Activated CD8-positive, alpha-beta memory T cell treated with anti-CD3 and anti-CD28 coated beads for 36 hours (primary cell): ENCODE results near the gene ARSJ. TPM values are rescaled to one million over a fixed set of nuclear protein-coding genes. Genes with fewer than 3 reads are reported as not detected.
"Not testable (repeated sequence)": the region's sequence is repeated elsewhere in the genome, so short reads cannot be mapped to it uniquely, and the experiment has no call there.

Source experiments
- CTCF ChIA-PET: fragments of 350-600 bp; sonication (Branson Sonifier 250); formaldehyde crosslinking; loops from one replicate; lab custom pipeline; 2021; ENCODE audit warnings: antibody characterized with exemption; lab: Charles Lee
- POLR2A ChIA-PET: fragments of 350-600 bp; sonication (Branson Sonifier 250); formaldehyde crosslinking; loops from one replicate; lab custom pipeline; 2021; ENCODE audit warnings: antibody characterized with exemption; lab: Charles Lee
- total RNA-seq, 2 experiments: library from RNA; stranded (reverse); gene quantifications; one replicate each; pipeline ENCODE4 v1.2.3, GENCODE V29; 2021

The ARSJ gene
- not detected for total RNA-seq

- POLR2A ChIA-PET = no interaction called here
- CTCF ChIA-PET = interaction anchor here (0.7 kb wide), 1 partner anchor 55 kb away, joined by 3 read pairs; no protein-coding TSS in a partner anchor
Measured at GRCh38 chr4:113979148-113979904, at the start of gene ARSJ. Gene ARSJ (minus strand): TSS chr4:113979647. CDS start chr4:113978834, 813 bp downstream.

DNA sequence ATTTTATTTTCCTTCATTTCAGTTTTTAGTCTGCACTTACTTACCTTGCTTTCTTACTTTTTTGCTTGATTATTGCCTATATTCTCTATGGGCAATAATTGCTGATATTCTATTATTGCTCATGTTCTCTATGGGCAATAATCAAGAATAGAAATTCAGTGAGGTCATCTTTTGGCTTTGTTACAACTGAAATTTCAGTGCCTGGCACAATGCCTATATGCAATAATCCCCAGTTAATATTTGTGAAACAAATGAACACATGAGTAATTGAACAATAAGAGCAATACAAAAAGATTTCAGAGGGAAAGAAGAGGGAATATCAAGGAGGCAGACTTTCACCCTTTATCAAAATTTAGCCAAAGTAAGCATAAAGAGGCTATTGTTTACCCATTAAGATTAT is 48.6 kb upstream of the ARSJ start:
- CTCF ChIA-PET = no interaction called here

GRCh38 chr4:114027596-114027995 is 48.1 kb upstream of the ARSJ start:
- POLR2A ChIA-PET = no interaction called here
- CTCF ChIA-PET = no interaction called here

More for the DNA sequence above, 48.6 kb upstream of the ARSJ start:
- POLR2A ChIA-PET = no interaction called here

- POLR2A ChIA-PET = no interaction called here
- CTCF ChIA-PET = no interaction called here
Measured at GRCh38 chr4:114026447-114026846, 47.0 kb upstream of the ARSJ start.

DNA sequence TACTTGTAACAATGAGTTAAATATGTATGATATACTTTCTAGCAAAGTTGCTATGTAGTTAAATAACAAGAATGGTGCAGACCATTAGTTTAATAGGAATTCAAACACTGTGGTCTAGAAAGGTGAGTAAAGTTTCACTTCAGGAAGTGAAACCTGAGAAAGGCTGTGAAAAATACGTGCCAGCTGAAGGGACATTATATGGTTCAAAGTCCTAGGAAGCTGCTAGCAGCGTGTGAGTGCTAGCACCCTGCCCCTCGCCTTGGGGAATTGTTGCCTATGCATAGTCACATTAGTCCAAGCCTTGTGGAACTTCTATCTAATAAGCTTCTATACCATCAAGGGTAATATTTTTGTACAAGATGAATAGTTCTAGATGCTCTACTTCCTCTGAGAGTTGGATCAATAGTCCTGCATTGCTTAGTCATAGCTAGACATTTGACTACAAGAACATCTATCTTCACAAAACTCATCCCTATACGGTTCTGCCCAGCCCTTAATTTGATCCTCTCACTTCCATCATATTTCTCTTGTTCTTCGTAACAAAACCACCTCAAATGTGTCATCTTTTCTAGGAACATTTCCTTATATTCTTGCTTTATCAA is 45.8 kb upstream of the ARSJ start:
- ChIA-PET CTCF (no interaction called here), POLR2A (no interaction called here)

DNA sequence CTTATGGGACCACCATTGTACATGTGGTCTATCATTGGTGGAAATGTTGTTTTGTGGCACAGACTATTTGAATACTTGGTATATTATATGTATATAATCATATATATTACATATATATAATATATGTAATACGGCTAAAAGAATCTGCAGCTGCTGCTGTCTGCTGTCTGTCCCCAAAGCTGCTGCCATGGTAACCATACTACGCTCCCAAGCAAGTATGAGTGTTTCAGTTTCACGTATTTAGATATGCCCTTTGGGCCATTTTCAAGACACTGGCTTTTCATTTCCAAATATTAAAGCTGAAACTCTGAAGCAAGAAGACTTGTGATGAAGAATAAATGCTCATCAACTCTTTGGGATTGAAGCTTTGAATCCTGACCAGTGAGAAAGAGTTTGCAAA is 42.0 kb upstream of the ARSJ start:
- CTCF ChIA-PET = interaction anchor here (0.8 kb wide), 1 partner anchor 16 kb away, joined by 3 read pairs; no protein-coding TSS in a partner anchor
- POLR2A ChIA-PET = no interaction called here

DNA sequence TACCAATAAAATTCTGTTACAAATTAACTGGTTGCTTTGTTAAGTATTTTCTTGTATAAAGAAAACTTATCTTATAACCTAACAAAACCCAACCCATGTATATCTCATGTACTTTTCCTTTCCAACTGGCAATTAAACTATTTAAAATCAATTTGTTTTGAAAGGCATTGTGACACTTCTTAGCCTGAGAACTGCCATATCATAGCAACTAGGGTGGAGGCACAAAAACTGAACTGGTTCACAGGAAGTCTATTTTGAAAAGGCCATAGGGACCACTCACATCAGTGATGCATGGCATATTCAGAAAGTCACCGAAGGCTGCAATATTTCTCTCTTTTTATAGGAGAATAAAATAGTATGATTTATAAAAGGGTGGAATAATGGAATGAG is 40.5 kb upstream of the ARSJ start:
- ChIA-PET POLR2A (no interaction called here), CTCF (no interaction called here)

DNA sequence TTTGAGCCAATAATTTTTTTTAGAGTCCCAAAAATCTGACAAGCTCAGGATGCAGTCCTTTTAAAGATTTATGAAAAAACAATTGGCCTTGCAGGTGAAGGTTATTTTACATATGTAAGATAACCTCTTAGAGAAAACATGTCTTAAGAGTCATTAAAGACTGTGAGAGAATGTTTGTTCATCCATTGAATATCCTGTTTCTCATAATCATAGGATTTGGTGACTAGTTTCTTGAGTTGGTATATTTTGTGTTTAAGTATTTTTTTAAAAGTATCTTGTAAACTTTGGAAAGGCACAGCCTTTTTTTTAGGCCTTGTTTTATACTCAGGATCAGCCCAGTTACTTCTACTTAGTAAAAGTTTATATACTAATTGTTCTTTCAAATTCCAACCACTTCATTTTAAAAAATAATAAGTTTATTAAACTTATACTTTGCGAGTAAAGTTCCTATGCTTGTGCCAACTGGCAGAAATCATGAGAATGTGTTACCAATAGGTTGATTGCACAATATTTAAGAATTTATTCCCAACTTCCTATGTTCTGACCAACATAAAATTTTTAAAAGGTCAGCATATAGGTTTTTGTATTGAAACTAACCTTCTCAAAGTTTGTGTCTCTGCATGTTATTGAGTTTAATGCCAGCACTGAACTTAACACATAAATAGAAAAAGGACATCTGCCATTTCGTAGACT is 40.0 kb upstream of the ARSJ start:
- CTCF ChIA-PET = no interaction called here
- POLR2A ChIA-PET = no interaction called here

DNA sequence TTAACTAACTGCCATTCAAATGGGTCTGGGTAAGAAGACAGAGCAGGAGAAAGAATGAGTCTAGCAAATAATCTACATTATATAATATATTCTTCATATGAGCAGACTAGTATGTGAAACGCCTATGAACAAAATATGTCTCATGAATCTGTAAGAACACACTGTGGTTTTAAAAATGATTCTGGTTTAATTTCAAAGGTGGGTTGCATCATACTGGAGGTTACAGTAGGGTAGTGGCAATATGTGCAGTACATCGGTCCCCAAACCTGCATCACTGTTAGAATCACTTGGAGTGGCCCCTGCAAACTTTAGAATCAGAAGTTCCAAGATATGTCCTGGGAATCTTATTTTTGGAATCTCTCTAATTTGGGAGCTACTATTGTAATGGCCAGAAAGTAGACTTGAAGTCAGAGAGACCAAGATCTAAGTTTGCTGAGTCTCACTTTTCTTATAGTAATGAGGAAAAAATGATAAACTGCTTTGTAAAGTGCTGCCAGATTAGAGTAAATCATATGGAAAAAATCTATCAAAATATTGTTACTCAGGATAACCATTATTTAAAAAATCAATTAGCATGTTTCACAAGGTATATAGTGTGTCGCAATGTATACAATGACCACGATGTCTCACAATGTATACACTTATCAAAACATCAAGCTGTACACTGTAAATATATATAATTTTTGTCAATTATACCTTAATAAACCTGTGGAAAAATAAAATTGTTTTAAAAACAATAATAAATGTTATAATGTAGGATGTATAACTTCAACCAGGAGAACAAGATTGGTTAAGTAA is 37.9 kb upstream of the ARSJ start:
- ChIA-PET POLR2A (no interaction called here), CTCF (no interaction called here)

- CTCF ChIA-PET = no interaction called here
- POLR2A ChIA-PET = no interaction called here
Measured at GRCh38 chr4:114015444-114015899, 36.0 kb upstream of the ARSJ start.

GRCh38 chr4:114013201-114013600 is 33.8 kb upstream of the ARSJ start:
- CTCF ChIA-PET, POLR2A ChIA-PET: not testable (repeated sequence)

DNA sequence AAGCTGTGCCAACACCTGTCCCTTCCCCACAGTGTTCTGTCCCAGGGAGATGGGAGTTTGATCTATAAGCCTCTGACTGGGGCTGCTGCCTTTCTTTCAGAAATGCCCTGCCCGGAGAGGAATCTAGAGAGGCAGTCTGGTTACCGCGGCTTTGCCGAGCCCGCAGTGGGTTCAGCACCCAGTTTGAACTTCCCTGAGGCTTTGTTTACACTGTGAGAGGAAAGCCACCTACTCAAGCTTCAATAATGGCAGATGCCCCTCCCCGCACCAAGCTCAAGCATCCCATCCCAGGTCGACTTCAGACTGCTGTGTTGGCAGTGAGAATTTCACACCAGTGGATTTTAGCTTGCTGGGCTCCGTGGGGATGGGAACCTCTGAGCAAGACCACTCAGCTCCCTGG is 33.3 kb upstream of the ARSJ start:
- ChIA-PET CTCF (no interaction called here), POLR2A (no interaction called here)

DNA sequence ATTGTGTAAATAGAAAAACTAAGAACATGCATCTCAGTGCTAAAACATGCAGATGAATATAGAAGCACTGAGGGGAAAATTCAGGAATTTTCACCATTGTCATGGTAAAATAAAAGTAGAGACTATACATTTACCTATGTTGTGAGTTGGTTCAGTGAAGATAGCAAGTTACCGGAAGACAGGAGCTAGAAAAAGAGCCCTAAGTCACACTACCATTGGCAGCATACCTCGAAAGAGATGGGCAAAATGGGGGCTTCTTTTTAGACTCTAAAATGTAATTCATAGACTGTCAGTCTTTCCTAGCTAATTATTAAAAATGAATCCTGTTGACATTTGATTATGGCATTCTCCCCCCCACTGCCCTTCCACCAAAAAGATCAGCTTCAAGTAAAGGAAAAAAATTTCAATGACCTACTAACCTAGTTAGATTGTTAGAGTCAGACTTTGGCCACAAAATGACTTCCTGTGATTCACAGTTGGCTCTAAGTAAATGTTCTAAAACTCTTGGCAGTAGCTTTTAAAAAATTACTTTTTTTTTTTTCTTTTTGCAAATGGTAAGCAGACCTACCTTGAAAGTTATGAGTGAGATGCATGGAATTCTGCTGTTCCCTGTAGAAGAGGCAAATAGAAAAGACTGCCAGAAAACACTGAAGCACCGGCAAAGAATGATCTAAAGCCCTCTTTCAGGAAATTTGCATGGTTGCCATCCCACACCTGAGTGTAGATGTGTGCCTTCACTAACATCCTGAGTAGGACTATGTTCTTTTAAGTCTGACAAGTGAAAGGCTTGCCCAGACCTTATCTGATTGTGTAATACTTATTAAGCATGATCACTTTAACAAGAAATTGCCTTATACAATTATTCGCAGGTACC is 26.4 kb upstream of the ARSJ start:
- ChIA-PET POLR2A (no interaction called here), CTCF (interaction anchor here (0.8 kb wide), 1 partner anchor 16 kb away, joined by 3 read pairs; no protein-coding TSS in a partner anchor)

- POLR2A ChIA-PET, CTCF ChIA-PET: not testable (repeated sequence)
Measured at GRCh38 chr4:114004483-114005226, 25.2 kb upstream of the ARSJ start.

- CTCF ChIA-PET = no interaction called here
- POLR2A ChIA-PET = no interaction called here
Measured at GRCh38 chr4:113998531-113998930, 19.1 kb upstream of the ARSJ start.

DNA sequence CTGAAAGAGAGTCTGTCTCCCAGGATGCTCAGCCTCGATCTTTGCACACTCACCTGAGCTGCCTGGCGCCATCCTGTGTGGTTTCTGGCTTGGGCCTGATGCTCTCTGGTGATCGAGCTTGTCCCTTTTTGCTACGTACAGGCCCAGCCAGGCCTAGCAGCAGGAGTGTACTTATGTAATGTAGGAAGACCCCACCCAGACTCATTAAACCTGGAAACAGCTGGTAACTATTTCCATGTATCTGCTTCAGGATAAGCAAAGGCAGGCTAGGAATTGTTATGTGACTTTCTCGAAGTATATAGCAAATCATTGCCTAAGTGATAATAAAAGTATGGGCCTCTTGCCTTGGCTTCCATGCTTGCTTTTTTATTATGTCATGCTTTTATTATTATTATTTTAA is 18.6 kb upstream of the ARSJ start:
- POLR2A ChIA-PET = no interaction called here

DNA sequence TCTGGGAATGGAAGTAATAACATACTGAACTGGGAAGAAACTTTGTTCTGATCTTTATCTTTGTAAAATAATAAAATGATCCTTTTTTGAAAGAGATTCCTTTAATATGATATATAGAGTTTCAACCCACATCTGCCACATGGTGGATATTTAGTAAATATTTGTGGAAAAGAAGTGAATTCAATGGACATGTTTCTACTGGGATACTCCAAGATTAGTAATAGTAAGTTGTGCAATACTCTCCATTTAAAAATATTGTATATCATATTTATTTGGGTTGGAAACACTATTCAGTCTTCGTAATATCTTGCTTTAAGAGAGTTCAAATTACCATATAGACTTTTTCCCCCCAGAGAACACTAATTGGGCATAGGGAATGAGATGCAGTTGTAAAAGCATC is 17.8 kb upstream of the ARSJ start:
- ChIA-PET POLR2A (no interaction called here), CTCF (no interaction called here)

More for the DNA sequence above, 18.6 kb upstream of the ARSJ start:
- CTCF ChIA-PET = no interaction called here

DNA sequence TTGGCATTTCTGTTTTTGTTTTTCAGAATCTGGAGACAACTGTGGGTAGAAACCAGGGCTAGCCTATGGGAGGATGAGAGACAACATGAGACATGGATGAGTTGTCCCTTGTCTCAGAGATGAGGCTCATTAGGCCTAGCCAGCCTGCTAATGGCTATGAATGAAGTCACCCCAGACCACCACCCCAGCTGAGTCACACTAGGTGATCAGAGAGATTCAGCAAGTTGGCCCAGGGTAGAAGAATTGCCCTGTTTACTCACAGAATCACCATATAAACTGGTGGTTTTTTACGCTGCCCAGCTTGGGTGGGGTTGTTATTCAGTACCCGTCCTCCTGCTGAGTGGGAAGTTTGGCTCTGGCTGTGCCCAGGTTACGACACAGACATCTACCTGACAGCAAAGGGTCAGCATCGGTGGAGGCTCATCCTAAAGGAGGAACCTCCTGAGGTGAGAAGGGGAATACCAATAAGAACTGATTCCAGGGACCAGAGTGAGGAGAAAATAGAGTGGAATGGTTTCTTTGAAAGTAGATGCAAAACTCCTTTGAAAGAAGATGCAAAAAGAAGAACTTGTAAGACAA is 17.2 kb upstream of the ARSJ start:
- POLR2A ChIA-PET = no interaction called here
- CTCF ChIA-PET = no interaction called here
